ENCODE data around the gene VAV2.

- TF ChIP-seq BACH2 (CRISPR knock-in tag; IDR thresholded peaks at IDR 0.05; ENCODE audit: borderline replicate concordance): no peak
- TF ChIP-seq ARNTL (CRISPR knock-in tag; IDR thresholded peaks at IDR 0.05; ENCODE audit: borderline replicate concordance, low read depth): no peak
- no peak for TF ChIP-seq ISL1 (CRISPR knock-in tag; IDR thresholded peaks at IDR 0.05)
- TF ChIP-seq CSDC2 (CRISPR knock-in tag; IDR thresholded peaks at IDR 0.05): no peak
- TF ChIP-seq ZC3H10 (CRISPR knock-in tag; IDR thresholded peaks at IDR 0.05): no peak
- TF ChIP-seq, protein P1, sequence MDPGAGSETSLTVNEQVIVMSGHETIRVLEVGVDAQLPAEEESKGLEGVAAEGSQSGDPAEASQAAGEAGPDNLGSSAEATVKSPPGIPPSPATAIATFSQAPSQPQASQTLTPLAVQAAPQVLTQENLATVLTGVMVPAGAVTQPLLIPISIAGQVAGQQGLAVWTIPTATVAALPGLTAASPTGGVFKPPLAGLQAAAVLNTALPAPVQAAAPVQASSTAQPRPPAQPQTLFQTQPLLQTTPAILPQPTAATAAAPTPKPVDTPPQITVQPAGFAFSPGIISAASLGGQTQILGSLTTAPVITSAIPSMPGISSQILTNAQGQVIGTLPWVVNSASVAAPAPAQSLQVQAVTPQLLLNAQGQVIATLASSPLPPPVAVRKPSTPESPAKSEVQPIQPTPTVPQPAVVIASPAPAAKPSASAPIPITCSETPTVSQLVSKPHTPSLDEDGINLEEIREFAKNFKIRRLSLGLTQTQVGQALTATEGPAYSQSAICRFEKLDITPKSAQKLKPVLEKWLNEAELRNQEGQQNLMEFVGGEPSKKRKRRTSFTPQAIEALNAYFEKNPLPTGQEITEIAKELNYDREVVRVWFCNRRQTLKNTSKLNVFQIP (CRISPR knock-in tag; IDR thresholded peaks at IDR 0.05; ENCODE audit: borderline replicate concordance, low read depth): no peak
- TF ChIP-seq, protein P2, sequence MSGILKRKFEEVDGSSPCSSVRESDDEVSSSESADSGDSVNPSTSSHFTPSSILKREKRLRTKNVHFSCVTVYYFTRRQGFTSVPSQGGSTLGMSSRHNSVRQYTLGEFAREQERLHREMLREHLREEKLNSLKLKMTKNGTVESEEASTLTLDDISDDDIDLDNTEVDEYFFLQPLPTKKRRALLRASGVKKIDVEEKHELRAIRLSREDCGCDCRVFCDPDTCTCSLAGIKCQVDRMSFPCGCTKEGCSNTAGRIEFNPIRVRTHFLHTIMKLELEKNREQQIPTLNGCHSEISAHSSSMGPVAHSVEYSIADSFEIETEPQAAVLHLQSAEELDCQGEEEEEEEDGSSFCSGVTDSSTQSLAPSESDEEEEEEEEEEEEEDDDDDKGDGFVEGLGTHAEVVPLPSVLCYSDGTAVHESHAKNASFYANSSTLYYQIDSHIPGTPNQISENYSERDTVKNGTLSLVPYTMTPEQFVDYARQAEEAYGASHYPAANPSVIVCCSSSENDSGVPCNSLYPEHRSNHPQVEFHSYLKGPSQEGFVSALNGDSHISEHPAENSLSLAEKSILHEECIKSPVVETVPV (CRISPR knock-in tag; IDR thresholded peaks at IDR 0.05): no peak
- TF ChIP-seq, protein P3, sequence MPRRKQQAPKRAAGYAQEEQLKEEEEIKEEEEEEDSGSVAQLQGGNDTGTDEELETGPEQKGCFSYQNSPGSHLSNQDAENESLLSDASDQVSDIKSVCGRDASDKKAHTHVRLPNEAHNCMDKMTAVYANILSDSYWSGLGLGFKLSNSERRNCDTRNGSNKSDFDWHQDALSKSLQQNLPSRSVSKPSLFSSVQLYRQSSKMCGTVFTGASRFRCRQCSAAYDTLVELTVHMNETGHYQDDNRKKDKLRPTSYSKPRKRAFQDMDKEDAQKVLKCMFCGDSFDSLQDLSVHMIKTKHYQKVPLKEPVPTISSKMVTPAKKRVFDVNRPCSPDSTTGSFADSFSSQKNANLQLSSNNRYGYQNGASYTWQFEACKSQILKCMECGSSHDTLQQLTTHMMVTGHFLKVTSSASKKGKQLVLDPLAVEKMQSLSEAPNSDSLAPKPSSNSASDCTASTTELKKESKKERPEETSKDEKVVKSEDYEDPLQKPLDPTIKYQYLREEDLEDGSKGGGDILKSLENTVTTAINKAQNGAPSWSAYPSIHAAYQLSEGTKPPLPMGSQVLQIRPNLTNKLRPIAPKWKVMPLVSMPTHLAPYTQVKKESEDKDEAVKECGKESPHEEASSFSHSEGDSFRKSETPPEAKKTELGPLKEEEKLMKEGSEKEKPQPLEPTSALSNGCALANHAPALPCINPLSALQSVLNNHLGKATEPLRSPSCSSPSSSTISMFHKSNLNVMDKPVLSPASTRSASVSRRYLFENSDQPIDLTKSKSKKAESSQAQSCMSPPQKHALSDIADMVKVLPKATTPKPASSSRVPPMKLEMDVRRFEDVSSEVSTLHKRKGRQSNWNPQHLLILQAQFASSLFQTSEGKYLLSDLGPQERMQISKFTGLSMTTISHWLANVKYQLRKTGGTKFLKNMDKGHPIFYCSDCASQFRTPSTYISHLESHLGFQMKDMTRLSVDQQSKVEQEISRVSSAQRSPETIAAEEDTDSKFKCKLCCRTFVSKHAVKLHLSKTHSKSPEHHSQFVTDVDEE (CRISPR knock-in tag; IDR thresholded peaks at IDR 0.05): no peak
Observed at GRCh38 chr9:133967024-133967741, 24.9 kb downstream of the VAV2 start.
